ENCODE results near the gene CCDC175.

The CCDC175 gene

GRCh38 chr14:59481407-59481806 is 95.2 kb downstream of the CCDC175 start:
- no peak for DNase-seq

GRCh38 chr14:59480166-59480565 is 96.4 kb downstream of the CCDC175 start:
- no peak for DNase-seq

GRCh38 chr14:59478540-59478939 is 98.1 kb downstream of the CCDC175 start:
- DNase-seq, result no peak

GRCh38 chr14:59475709-59476108 is 100.9 kb downstream of the CCDC175 start:
- DNase-seq, result no peak

GRCh38 chr14:59474172-59474571 is 102.4 kb downstream of the CCDC175 start:
- no peak for DNase-seq

- DNase-seq, result peak; percentile 42 to 43
These were observed 111.1 kb downstream of the CCDC175 start, which contains the start of gene GPR135 for GRCh38 chr14:59465316-59466135. GPR135 (minus strand) TSS chr14:59465380; CDS start chr14:59465226, 154 bp downstream.

- peak; percentile 49 to 53 for DNase-seq
These were observed 111.9 kb downstream of the CCDC175 start for GRCh38 chr14:59464486-59465315.

GRCh38 chr14:59463787-59464485 is 112.7 kb downstream of the CCDC175 start:
- peak; percentile 44 to 56 for DNase-seq

- no peak for DNase-seq
These were observed 114.7 kb downstream of the CCDC175 start for GRCh38 chr14:59461891-59462290.

- no peak for DNase-seq
These were observed 116.2 kb downstream of the CCDC175 start for GRCh38 chr14:59460378-59460777.

GRCh38 chr14:59458486-59458885 is 118.1 kb downstream of the CCDC175 start:
- DNase-seq, result no peak

- no peak for DNase-seq
These were observed 121.2 kb downstream of the CCDC175 start for GRCh38 chr14:59455411-59455810.

All from activated CD4-positive, alpha-beta T cell treated with anti-CD3 and anti-CD28 coated beads, Interleukin-2, amount 50 U/mL, for 48 hours (primary cell).